Kidney (tissue), 14 donors: ENCODE measurements around the gene XCL1. TPM values are rescaled to one million over a fixed set of nuclear protein-coding genes. Genes with fewer than 3 reads are reported as not detected.
A peak's percentile ranks its signal among the peaks of the same experiment; 100 is the strongest.

Experiments used
- DNase-seq, 5 donors: peaks; one replicate each; pipeline ENCODE4 v3.0.0-alpha.2; 2013 to 2020
- FAIRE-seq: peaks from 2 replicates; lab custom pipeline; 2012; peaks lifted over from hg19 to GRCh38; lab: Jason Lieb, UNC
- H3K27ac ChIP-seq, 2 donors: one replicate each; pipeline ENCODE4 v1.7.0; 2013; ENCODE audit warnings: low read depth in 2 of 2, low read length in 2 of 2, inconsistent platforms in 1 of 2
- H3K27me3 ChIP-seq: one replicate; pipeline ENCODE4 v1.7.1; 2013; ENCODE audit warnings: low read length, inconsistent platforms; ENCODE audit not compliant: control insufficient read depth, insufficient read depth
- H3K36me3 ChIP-seq, 3 donors: one replicate each; pipeline versions ENCODE4 v1.7.0 to v1.7.1; 2013; ENCODE audit warnings: low read length in 3 of 3, control low read depth in 1 of 3, inconsistent platforms in 1 of 3; ENCODE audit not compliant: insufficient read depth in 3 of 3, control insufficient read depth in 2 of 3
- H3K4me1 ChIP-seq, 3 donors: one replicate each; pipeline versions ENCODE4 v1.7.0 to v1.7.1; 2013; ENCODE audit warnings: low read length in 3 of 3, inconsistent platforms in 1 of 3, low read depth in 1 of 3; ENCODE audit not compliant: control insufficient read depth in 2 of 3, insufficient read depth in 2 of 3
- H3K4me3 ChIP-seq, 3 donors: one replicate each; pipeline versions ENCODE4 v1.7.0 to v1.8.1; 2013; ENCODE audit warnings: low read length in 3 of 3, control low read depth in 1 of 3, inconsistent platforms in 1 of 3
- H3K9ac ChIP-seq, 3 donors: one replicate each; pipeline versions ENCODE4 v1.7.0 to v1.7.1; 2013; ENCODE audit warnings: low read length in 3 of 3, control low read depth in 1 of 3, inconsistent platforms in 1 of 3
- H3K9me3 ChIP-seq, 3 donors: one replicate each; pipeline versions ENCODE4 v1.7.0 to v1.7.1; 2013; ENCODE audit warnings: low read length in 3 of 3, control low read depth in 1 of 3, inconsistent platforms in 1 of 3; ENCODE audit not compliant: control insufficient read depth in 2 of 3, insufficient read depth in 1 of 3
- intact Hi-C: fragments of 100-400 bp; cut with DNase I; formaldehyde crosslinking; loops from one replicate; pipeline ENCODE4 v1.11.1; 2022
- polyA plus RNA-seq: library from polyadenylated mRNA; stranded (reverse); fragments of 350-450 nt; fragmentation: Illumina TruSeq; extraction: RNeasy Lipid Tissue Mini Kit (QIAGEN cat#74804); gene quantifications from one replicate; pipeline ENCODE4 v1.2.3, GENCODE V29; 2014; ENCODE audit warnings: low read depth, low replicate concordance; ENCODE audit not compliant: insufficient read depth
- total RNA-seq: library from RNA; stranded (reverse); fragmentation: NEBNext Ultra II Directional; extraction: Animal tissue kit (Norgen Biotek cat#: 25700); gene quantifications from one replicate; pipeline ENCODE4 v1.2.1, GENCODE V29; 2021
- TF ChIP-seq, protein P1 (sequence below): IDR thresholded peaks from 3 replicates; pipeline ENCODE4 v1.5.1; 2012; ENCODE audit warnings: mild to moderate bottlenecking, moderate library complexity, borderline replicate concordance; ENCODE audit not compliant: insufficient read depth; ENCODE audit errors: extremely low read depth
- donor health status: control.
- donor health status: control.
- donor health status: control.
- donor health status: control.
- donor health status: control.
- donor health status: DM: yes; HTN: yes; CAD: no.
- donor health status: Normal renal cell carcinoma (clear cell type).

Gene XCL1
- total and polyA plus RNA-seq, 2 donors from 2014 or later: not detected

DNA sequence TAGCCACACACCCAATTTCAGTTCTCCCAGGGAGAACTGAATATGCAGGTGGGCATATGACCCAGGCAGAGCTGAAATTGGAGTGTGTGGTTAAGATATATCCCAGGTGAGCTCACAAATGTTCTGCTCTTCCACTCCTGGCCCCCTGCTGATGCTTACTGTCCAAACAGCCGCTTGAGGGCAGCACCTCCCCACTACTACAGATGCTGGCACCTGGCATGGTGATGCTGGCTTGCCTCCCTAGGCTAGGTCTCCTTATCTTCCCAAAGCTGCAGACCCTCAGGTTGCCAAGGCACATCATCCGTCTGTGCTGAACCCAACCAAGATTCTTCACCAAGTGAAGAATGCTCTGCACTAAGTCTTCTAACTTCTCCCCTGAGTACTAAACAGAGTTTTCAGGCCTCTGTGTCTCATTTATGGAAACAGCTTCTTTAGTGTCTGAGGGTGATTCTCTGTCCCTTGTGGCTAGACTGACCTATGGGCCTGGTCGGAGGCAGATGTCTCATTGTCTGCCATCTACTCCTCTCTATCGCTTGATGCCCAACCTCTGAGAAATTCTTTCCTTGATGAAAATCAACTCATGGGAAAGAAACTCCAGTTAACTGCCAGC is 27.2 kb downstream of the XCL1 start:
- H3K4me3 ChIP-seq: no peak overlapping the region
- intact Hi-C loops: no loop called here
- H3K9me3 ChIP-seq: no peaks in the 10 kb centered on the region
- H3K36me3 ChIP-seq: no peaks in the 10 kb centered on the region
- H3K27ac ChIP-seq: no peak overlapping the region
- DNase-seq: peak; percentile 83 to 90 (median 84)
- H3K27me3 ChIP-seq: no peaks in the 10 kb centered on the region
- TF ChIP-seq, protein P1, sequence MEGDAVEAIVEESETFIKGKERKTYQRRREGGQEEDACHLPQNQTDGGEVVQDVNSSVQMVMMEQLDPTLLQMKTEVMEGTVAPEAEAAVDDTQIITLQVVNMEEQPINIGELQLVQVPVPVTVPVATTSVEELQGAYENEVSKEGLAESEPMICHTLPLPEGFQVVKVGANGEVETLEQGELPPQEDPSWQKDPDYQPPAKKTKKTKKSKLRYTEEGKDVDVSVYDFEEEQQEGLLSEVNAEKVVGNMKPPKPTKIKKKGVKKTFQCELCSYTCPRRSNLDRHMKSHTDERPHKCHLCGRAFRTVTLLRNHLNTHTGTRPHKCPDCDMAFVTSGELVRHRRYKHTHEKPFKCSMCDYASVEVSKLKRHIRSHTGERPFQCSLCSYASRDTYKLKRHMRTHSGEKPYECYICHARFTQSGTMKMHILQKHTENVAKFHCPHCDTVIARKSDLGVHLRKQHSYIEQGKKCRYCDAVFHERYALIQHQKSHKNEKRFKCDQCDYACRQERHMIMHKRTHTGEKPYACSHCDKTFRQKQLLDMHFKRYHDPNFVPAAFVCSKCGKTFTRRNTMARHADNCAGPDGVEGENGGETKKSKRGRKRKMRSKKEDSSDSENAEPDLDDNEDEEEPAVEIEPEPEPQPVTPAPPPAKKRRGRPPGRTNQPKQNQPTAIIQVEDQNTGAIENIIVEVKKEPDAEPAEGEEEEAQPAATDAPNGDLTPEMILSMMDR: peak; percentile 89
- FAIRE-seq: no peak
- peaks cover 0 to 10% (median under 1%) of the 10 kb centered on the region in 3 donors for H3K4me1 ChIP-seq
- peak overlapping the region in 1 of 3 donors; percentile 28 for H3K9ac ChIP-seq

DNA sequence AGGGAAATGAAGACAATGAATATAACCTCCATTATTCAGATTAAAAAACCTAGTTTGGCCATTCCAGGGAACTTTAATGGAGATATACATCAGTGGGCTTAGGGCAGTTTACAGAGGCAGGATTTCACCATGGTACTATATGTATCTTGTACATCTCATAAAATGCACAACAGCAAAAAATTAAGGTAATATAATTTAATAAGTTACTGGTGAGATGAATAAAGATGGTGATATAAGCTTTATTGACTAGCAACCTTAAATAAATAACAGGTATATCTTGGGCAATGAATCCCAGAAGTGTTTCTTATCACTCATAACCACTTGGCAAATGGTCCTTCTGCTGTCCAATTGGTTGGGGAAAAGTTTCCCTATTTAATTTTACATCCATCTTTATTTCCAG is 29.0 kb downstream of the XCL1 start:
- Histone ChIP-seq H3K4me1 (peaks cover 0 to 21% (median 5%) of the 10 kb centered on the region in 3 donors), H3K27me3 (no peaks in the 10 kb centered on the region), H3K27ac (no peak overlapping the region), H3K36me3 (no peaks in the 10 kb centered on the region), H3K9me3 (no peaks in the 10 kb centered on the region), H3K4me3 (no peak overlapping the region), H3K9ac (no peak overlapping the region)
- intact Hi-C loops: loop anchor here (5.0 kb wide), 1 partner anchor 747 kb away; no protein-coding TSS in a partner anchor
- TF ChIP-seq, protein P1: no peak
- no peak for DNase-seq
- no peak for FAIRE-seq

DNA sequence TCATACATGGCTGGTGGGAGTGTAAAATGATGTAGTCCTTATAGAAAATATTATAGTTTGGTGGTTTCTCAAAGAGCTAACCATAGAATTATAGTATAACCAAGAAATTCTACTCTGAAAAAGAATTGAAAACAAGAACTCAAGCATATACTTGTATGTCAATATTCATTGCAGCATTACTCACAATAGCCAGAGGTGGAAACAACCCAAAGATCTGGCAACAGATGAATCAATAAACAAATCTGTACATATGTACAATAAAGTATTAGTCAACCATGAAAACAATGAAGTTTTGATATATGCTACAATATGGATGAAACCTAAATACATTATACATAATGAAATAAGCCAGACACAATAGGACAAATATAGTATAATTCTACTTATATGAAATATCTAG is 29.7 kb downstream of the XCL1 start:
- Histone ChIP-seq H3K27ac (no peak overlapping the region), H3K27me3 (no peaks in the 10 kb centered on the region), H3K9ac (no peak overlapping the region), H3K4me3 (no peak overlapping the region), H3K36me3 (no peaks in the 10 kb centered on the region), H3K4me1 (peaks cover 0 to 21% (median 5%) of the 10 kb centered on the region in 3 donors), H3K9me3 (no peaks in the 10 kb centered on the region)
- FAIRE-seq (no peak), DNase-seq (no peak)
- intact Hi-C loops: loop anchor here (5.0 kb wide), 1 partner anchor 746 kb away; no protein-coding TSS in a partner anchor
- TF ChIP-seq, protein P1: no peak
